Globus pallidus (tissue), 1 donor: ENCODE results near the gene SIGLECL1.

Experiments used
- DNase-seq: peaks from one replicate; pipeline ENCODE4 v3.0.0-alpha.2; 2015; ENCODE audit warnings: low spot score

Gene SIGLECL1

GRCh38 chr19:51250786-51251467 lies at the start of gene SIGLECL1:
Gene SIGLECL1 (plus strand): TSS chr19:51251080. CDS start chr19:51264073, 12,993 bp downstream.
- no peak for DNase-seq

GRCh38 chr19:51201712-51202111 lies 49.2 kb upstream of the SIGLECL1 start:
- DNase-seq = no peak

- no peak for DNase-seq
These were observed 47.0 kb upstream of the SIGLECL1 start for GRCh38 chr19:51203916-51204315.

- no peak for DNase-seq
These were observed 46.6 kb upstream of the SIGLECL1 start for GRCh38 chr19:51204321-51204720.

- no peak for DNase-seq
These were observed 43.1 kb upstream of the SIGLECL1 start for GRCh38 chr19:51207747-51208146.

- no peak for DNase-seq
These were observed 40.6 kb upstream of the SIGLECL1 start for GRCh38 chr19:51210191-51210784.

- DNase-seq = peak; percentile 30
These were observed 40.0 kb upstream of the SIGLECL1 start for GRCh38 chr19:51210874-51211361.

- no peak for DNase-seq
These were observed 39.0 kb upstream of the SIGLECL1 start for GRCh38 chr19:51211833-51212232.

- no peak for DNase-seq
These were observed 31.6 kb upstream of the SIGLECL1 start for GRCh38 chr19:51219307-51219706.

GRCh38 chr19:51219971-51220370 lies 30.9 kb upstream of the SIGLECL1 start:
- DNase-seq = no peak

GRCh38 chr19:51220996-51221395 lies 29.9 kb upstream of the SIGLECL1 start:
- no peak for DNase-seq

GRCh38 chr19:51224163-51224641 lies 26.7 kb upstream of the SIGLECL1 start:
- no peak for DNase-seq

- DNase-seq = peak; percentile 34
These were observed 25.9 kb upstream of the SIGLECL1 start, which contains the start of gene CD33 for GRCh38 chr19:51224898-51225393. Gene CD33 (plus strand): TSS chr19:51225080. CDS start chr19:51225119, 39 bp downstream.

GRCh38 chr19:51226067-51226466 lies 24.8 kb upstream of the SIGLECL1 start:
- DNase-seq = no peak

- no peak for DNase-seq
These were observed 23.6 kb upstream of the SIGLECL1 start for GRCh38 chr19:51227326-51227725.

GRCh38 chr19:51227966-51228365 lies 22.9 kb upstream of the SIGLECL1 start:
- no peak for DNase-seq

- DNase-seq = no peak
These were observed 10.0 kb upstream of the SIGLECL1 start for GRCh38 chr19:51240866-51241265.

- no peak for DNase-seq
These were observed 7.8 kb upstream of the SIGLECL1 start for GRCh38 chr19:51242881-51243630.

- no peak for DNase-seq
These were observed 4.7 kb upstream of the SIGLECL1 start for GRCh38 chr19:51246164-51246552.

GRCh38 chr19:51247972-51248590 lies 2.8 kb upstream of the SIGLECL1 start:
- no peak for DNase-seq

- no peak for DNase-seq
These were observed 564 bp downstream of the SIGLECL1 start for GRCh38 chr19:51251468-51251820.
